SK-N-SH (cell line): ENCODE data around the gene SLC38A8. TPM values are rescaled to one million over a fixed set of nuclear protein-coding genes. Genes with fewer than 3 reads are reported as not detected.

Experiments
- CTCF ChIA-PET: fragments of 300-600, 350-600 bp; formaldehyde crosslinking; extraction: SDS; loops from one replicate; lab custom pipeline; 2021; lab: Yijun Ruan, JAX
- POLR2A ChIA-PET: fragments of 350-600 bp; sonication (Branson Sonifier 250); formaldehyde crosslinking; extraction: SDS; loops from one replicate; lab custom pipeline; 2020; ENCODE audit warnings: antibody characterized with exemption, inconsistent platforms; lab: Yijun Ruan, JAX
- DNase-seq: peaks from one replicate; pipeline ENCODE4 v3.0.0; 2012
- H2AFZ ChIP-seq: fragments of 200-600 bp; sonication (generic); 2 replicates; pipeline ENCODE4 v1.8.1; 2016; ENCODE audit warnings: antibody characterized with exemption, mild to moderate bottlenecking, low read depth
- H3F3A ChIP-seq: fragments of 200-600 bp; sonication (generic); replicated peaks from 2 replicates; pipeline ENCODE3; 2016; ENCODE audit warnings: antibody characterized with exemption, mild to moderate bottlenecking; ENCODE audit not compliant: insufficient read depth
- H3K27ac ChIP-seq, 2 experiments: fragments of 200-500 bp in 1 of 2; fragments of 200-600 bp in 1 of 2; sonication (Bioruptor generic) in 1 of 2; sonication (generic), shearing (Covaris generic) in 1 of 2; 2 replicates each; pipeline versions ENCODE4 v1.5.1 to v1.6.1; 2014 to 2016; ENCODE audit warnings: low read depth in 2 of 2, inconsistent platforms in 1 of 2, low read length in 1 of 2, mild to moderate bottlenecking in 1 of 2, mixed read lengths in 1 of 2
- H3K27me3 ChIP-seq: fragments of 200-600 bp; sonication (generic), shearing (Covaris generic); 2 replicates; pipeline ENCODE4 v1.6.1; 2016; ENCODE audit warnings: mixed run types; ENCODE audit not compliant: insufficient read depth
- H3K36me3 ChIP-seq, 2 experiments: fragments of 200-500 bp in 1 of 2; fragments of 200-600 bp in 1 of 2; sonication (Bioruptor generic) in 1 of 2; sonication (generic) in 1 of 2; replicated peaks in 1 of 2; 2 replicates each; pipeline versions ENCODE3 to v1.5.1; 2014 to 2016; ENCODE audit warnings: low read length in 1 of 2, mild to moderate bottlenecking in 1 of 2; ENCODE audit not compliant: insufficient read depth in 2 of 2, control insufficient read depth in 1 of 2
- H3K4me1 ChIP-seq, 2 experiments: fragments of 200-500 bp in 1 of 2; fragments of 200-600 bp in 1 of 2; sonication (Bioruptor generic) in 1 of 2; sonication (generic), shearing (Covaris generic) in 1 of 2; 2 replicates each; pipeline versions ENCODE4 v1.5.1 to v1.6.1; 2014 to 2016; ENCODE audit warnings: low read depth in 1 of 2, low read length in 1 of 2, mixed run types in 1 of 2; ENCODE audit not compliant: insufficient read depth in 2 of 2, control insufficient read depth in 1 of 2
- H3K4me2 ChIP-seq: fragments of 200-600 bp; sonication (generic), shearing (Covaris generic); 2 replicates; pipeline ENCODE4 v1.6.1; 2017; ENCODE audit warnings: mixed run types
- H3K4me3 ChIP-seq, 2 experiments: fragments of 200-500 bp in 1 of 2; fragments of 200-600 bp in 1 of 2; sonication (Bioruptor generic) in 1 of 2; sonication (generic), shearing (Covaris generic) in 1 of 2; 2 replicates each; pipeline versions ENCODE4 v1.5.1 to v1.8.1; 2014 to 2016; ENCODE audit warnings: low read depth in 2 of 2, inconsistent platforms in 1 of 2, low read length in 1 of 2, mild to moderate bottlenecking in 1 of 2, mixed read lengths in 1 of 2, moderate library complexity in 1 of 2
- H3K79me2 ChIP-seq: fragments of 200-600 bp; sonication (generic); 2 replicates; pipeline ENCODE4 v1.8.1; 2017; ENCODE audit warnings: mild to moderate bottlenecking; ENCODE audit not compliant: insufficient read depth
- H3K9ac ChIP-seq: fragments of 200-600 bp; sonication (generic); 2 replicates; pipeline ENCODE4 v1.6.1; 2017; ENCODE audit warnings: mixed run types
- H3K9me2 ChIP-seq: fragments of 200-600 bp; sonication (generic); 2 replicates; pipeline ENCODE4 v1.6.1; 2017; ENCODE audit warnings: mixed run types
- H3K9me3 ChIP-seq: fragments of 200-600 bp; sonication (generic); 2 replicates; pipeline ENCODE4 v1.6.1; 2017; ENCODE audit warnings: mixed run types, mild to moderate bottlenecking, moderate library complexity
- H4K20me1 ChIP-seq: fragments of 200-600 bp; sonication (generic); 2 replicates; pipeline ENCODE4 v1.6.1; 2017; ENCODE audit warnings: mild to moderate bottlenecking, mixed run types; ENCODE audit not compliant: insufficient read depth
- CHD2 ChIP-seq: fragments of 150-350 bp; IDR thresholded peaks from 2 replicates; pipeline ENCODE4 v1.6.1; 2018; ENCODE audit warnings: low read length; ENCODE audit not compliant: partially characterized antibody
- EZH2phosphoT487 ChIP-seq: fragments of 200-600 bp; sonication (generic); IDR thresholded peaks from 2 replicates; pipeline ENCODE4 v1.6.1; 2017; ENCODE audit warnings: low read depth, mixed run types, mild to moderate bottlenecking, antibody characterized with exemption, moderate library complexity, borderline replicate concordance
- FOXM1 ChIP-seq: IDR thresholded peaks from 2 replicates; pipeline ENCODE4 v1.4.0; 2012; ENCODE audit warnings: low read depth, mild to moderate bottlenecking
- GABPA ChIP-seq: IDR thresholded peaks from 2 replicates; pipeline ENCODE4 v1.4.0; 2012; ENCODE audit warnings: low read depth, mild to moderate bottlenecking
- GATA2 ChIP-seq: sonication (generic); formaldehyde crosslinking; IDR thresholded peaks from 2 replicates; pipeline ENCODE4 v1.5.0; 2020; ENCODE audit warnings: mild to moderate bottlenecking, missing genetic modification reagents
- JUND ChIP-seq: IDR thresholded peaks from 2 replicates; pipeline ENCODE4 v1.4.0; 2012
- MEF2A ChIP-seq: IDR thresholded peaks from 2 replicates; pipeline ENCODE4 v1.4.0; 2012; ENCODE audit warnings: low read depth, borderline replicate concordance
- RCOR1 ChIP-seq: fragments of 150-350 bp; IDR thresholded peaks from 2 replicates; pipeline ENCODE4 v1.6.1; 2017; ENCODE audit warnings: antibody characterized with exemption, low read length
- RFX5 ChIP-seq: IDR thresholded peaks from 2 replicates; pipeline ENCODE4 v1.6.1; 2012; ENCODE audit warnings: mild to moderate bottlenecking, improper control_type of control experiment, low read length
- SIN3A ChIP-seq: IDR thresholded peaks from 2 replicates; pipeline ENCODE4 v1.6.1; 2012; ENCODE audit warnings: low read depth, mild to moderate bottlenecking, low read length, moderate library complexity, borderline replicate concordance
- TAF1 ChIP-seq: IDR thresholded peaks from 2 replicates; pipeline ENCODE4 v1.6.1; 2012; ENCODE audit warnings: low read depth, mild to moderate bottlenecking, low read length, moderate library complexity, borderline replicate concordance
- TCF12 ChIP-seq: IDR thresholded peaks from 2 replicates; pipeline ENCODE4 v1.4.0; 2012
- TEAD4 ChIP-seq: IDR thresholded peaks from 2 replicates; pipeline ENCODE4 v1.4.0; 2012; ENCODE audit warnings: mild to moderate bottlenecking, borderline replicate concordance; ENCODE audit not compliant: insufficient read depth
- USF1 ChIP-seq: IDR thresholded peaks from 2 replicates; pipeline ENCODE4 v1.4.0; 2012; ENCODE audit warnings: low read depth, borderline replicate concordance
- YY1 ChIP-seq: IDR thresholded peaks from 2 replicates; pipeline ENCODE4 v1.4.0; 2012; ENCODE audit warnings: low read depth, mild to moderate bottlenecking
- WGBS: methylation state at CpG from one replicate; pipeline ENCODE4 v1.1.6; 2017; ENCODE audit warnings: low lambda C conversion rate; 5-methylcytosine and 5-hydroxymethylcytosine counted together
- polyA plus RNA-seq, 3 experiments: library from polyadenylated mRNA; depleted of rRNA; stranded (reverse); fragments of >200 nt; gene quantifications; 2 replicates each; pipeline ENCODE4 v1.2.3, GENCODE V29; 2012
- TF ChIP-seq, protein P1 (sequence below): fragments of 200-600 bp; sonication (generic); IDR thresholded peaks from 2 replicates; pipeline ENCODE4 v1.6.1; 2017; ENCODE audit warnings: antibody characterized with exemption, mild to moderate bottlenecking, moderate library complexity
- TF ChIP-seq, protein P2 (sequence below): IDR thresholded peaks from 2 replicates; pipeline ENCODE4 v1.6.1; 2012; ENCODE audit warnings: mild to moderate bottlenecking, low read depth, low read length, moderate library complexity
- TF ChIP-seq, protein P3 (sequence below): IDR thresholded peaks from 2 replicates; pipeline ENCODE4 v1.4.0; 2012; ENCODE audit warnings: low read depth, borderline replicate concordance

Gene SLC38A8
- polyA plus RNA-seq, 1 of the 3 experiments (the other 2 are of a cell fraction) = not detected

- Histone ChIP-seq H4K20me1 (peaks cover 4% of the 10 kb centered on the region; the same call in 1 of the 2 replicates), H3K4me1 (peaks cover 0 to 16% of the 10 kb centered on the region in 2 experiments; a peak in 2 of 4 replicates), H3K27ac (no peak overlapping the region), H3K4me2 (no peak overlapping the region), H3K9ac (no peak overlapping the region), H3K79me2 (no peaks in the 10 kb centered on the region), H3K9me3 (no peaks in the 10 kb centered on the region), H2AFZ (no peak overlapping the region), H3K27me3 (no peaks in the 10 kb centered on the region), H3K9me2 (no peaks in the 10 kb centered on the region), H3F3A (no peaks in the 10 kb centered on the region), H3K36me3 (peaks cover 42 to 88% of the 10 kb centered on the region in 2 experiments), H3K4me3 (no peak overlapping the region)
- DNase-seq = no peak
- 92% methylated on average over 11 of the region's 11 CpGs for WGBS
- TF ChIP-seq EZH2phosphoT487 = no peak
- TF ChIP-seq JUND = no peak
- no peak for TF ChIP-seq YY1
- no peak for TF ChIP-seq MEF2A
- no peak for TF ChIP-seq FOXM1
- TF ChIP-seq, protein P1, sequence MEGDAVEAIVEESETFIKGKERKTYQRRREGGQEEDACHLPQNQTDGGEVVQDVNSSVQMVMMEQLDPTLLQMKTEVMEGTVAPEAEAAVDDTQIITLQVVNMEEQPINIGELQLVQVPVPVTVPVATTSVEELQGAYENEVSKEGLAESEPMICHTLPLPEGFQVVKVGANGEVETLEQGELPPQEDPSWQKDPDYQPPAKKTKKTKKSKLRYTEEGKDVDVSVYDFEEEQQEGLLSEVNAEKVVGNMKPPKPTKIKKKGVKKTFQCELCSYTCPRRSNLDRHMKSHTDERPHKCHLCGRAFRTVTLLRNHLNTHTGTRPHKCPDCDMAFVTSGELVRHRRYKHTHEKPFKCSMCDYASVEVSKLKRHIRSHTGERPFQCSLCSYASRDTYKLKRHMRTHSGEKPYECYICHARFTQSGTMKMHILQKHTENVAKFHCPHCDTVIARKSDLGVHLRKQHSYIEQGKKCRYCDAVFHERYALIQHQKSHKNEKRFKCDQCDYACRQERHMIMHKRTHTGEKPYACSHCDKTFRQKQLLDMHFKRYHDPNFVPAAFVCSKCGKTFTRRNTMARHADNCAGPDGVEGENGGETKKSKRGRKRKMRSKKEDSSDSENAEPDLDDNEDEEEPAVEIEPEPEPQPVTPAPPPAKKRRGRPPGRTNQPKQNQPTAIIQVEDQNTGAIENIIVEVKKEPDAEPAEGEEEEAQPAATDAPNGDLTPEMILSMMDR = no peak
- TF ChIP-seq, protein P2, sequence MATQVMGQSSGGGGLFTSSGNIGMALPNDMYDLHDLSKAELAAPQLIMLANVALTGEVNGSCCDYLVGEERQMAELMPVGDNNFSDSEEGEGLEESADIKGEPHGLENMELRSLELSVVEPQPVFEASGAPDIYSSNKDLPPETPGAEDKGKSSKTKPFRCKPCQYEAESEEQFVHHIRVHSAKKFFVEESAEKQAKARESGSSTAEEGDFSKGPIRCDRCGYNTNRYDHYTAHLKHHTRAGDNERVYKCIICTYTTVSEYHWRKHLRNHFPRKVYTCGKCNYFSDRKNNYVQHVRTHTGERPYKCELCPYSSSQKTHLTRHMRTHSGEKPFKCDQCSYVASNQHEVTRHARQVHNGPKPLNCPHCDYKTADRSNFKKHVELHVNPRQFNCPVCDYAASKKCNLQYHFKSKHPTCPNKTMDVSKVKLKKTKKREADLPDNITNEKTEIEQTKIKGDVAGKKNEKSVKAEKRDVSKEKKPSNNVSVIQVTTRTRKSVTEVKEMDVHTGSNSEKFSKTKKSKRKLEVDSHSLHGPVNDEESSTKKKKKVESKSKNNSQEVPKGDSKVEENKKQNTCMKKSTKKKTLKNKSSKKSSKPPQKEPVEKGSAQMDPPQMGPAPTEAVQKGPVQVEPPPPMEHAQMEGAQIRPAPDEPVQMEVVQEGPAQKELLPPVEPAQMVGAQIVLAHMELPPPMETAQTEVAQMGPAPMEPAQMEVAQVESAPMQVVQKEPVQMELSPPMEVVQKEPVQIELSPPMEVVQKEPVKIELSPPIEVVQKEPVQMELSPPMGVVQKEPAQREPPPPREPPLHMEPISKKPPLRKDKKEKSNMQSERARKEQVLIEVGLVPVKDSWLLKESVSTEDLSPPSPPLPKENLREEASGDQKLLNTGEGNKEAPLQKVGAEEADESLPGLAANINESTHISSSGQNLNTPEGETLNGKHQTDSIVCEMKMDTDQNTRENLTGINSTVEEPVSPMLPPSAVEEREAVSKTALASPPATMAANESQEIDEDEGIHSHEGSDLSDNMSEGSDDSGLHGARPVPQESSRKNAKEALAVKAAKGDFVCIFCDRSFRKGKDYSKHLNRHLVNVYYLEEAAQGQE = no peak
- TF ChIP-seq TCF12 = no peak
- TF ChIP-seq GABPA = no peak
- no peak for TF ChIP-seq RCOR1
- TF ChIP-seq RFX5 = no peak
- no peak for TF ChIP-seq SIN3A
- TF ChIP-seq, protein P3, sequence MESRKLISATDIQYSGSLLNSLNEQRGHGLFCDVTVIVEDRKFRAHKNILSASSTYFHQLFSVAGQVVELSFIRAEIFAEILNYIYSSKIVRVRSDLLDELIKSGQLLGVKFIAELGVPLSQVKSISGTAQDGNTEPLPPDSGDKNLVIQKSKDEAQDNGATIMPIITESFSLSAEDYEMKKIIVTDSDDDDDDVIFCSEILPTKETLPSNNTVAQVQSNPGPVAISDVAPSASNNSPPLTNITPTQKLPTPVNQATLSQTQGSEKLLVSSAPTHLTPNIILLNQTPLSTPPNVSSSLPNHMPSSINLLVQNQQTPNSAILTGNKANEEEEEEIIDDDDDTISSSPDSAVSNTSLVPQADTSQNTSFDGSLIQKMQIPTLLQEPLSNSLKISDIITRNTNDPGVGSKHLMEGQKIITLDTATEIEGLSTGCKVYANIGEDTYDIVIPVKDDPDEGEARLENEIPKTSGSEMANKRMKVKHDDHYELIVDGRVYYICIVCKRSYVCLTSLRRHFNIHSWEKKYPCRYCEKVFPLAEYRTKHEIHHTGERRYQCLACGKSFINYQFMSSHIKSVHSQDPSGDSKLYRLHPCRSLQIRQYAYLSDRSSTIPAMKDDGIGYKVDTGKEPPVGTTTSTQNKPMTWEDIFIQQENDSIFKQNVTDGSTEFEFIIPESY = no peak
- TF ChIP-seq GATA2 (CRISPR knock-in tag) = no peak
- TF ChIP-seq USF1 = no peak
- TF ChIP-seq TEAD4 = no peak
- no peak for TF ChIP-seq TAF1
- no peak for TF ChIP-seq CHD2
- CTCF ChIA-PET = interaction anchor here (0.6 to 21.4 kb wide), 7 partner anchors 11 to 129 kb away, joined by 3 to 470 read pairs (median 4); partner anchors contain the start of gene OSGIN1
- POLR2A ChIA-PET = interaction anchor here (0.8 kb wide), 1 partner anchor 12 kb away, joined by 3 read pairs; no protein-coding TSS in a partner anchor
Measured at GRCh38 chr16:84058664-84059063, 16.1 kb upstream of the SLC38A8 start.
